GM19372 (cell line): ENCODE data around the gene DENND1A.
"Not testable (repeated sequence)": the region's sequence is repeated elsewhere in the genome, so short reads cannot be mapped to it uniquely, and the experiment has no call there.

Experiments used
- ATAC-seq: cut with Tn5 transposase; IDR thresholded peaks from one replicate; pipeline ENCODE4 v1.9.1; 2021; ENCODE audit warnings: mild to moderate bottlenecking, low read depth, moderate library complexity; ENCODE audit not compliant: unreplicated experiment

DENND1A gene

GRCh38 chr9:123925161-123925560 is 4.8 kb downstream of the DENND1A start:
- no peak for ATAC-seq

DNA sequence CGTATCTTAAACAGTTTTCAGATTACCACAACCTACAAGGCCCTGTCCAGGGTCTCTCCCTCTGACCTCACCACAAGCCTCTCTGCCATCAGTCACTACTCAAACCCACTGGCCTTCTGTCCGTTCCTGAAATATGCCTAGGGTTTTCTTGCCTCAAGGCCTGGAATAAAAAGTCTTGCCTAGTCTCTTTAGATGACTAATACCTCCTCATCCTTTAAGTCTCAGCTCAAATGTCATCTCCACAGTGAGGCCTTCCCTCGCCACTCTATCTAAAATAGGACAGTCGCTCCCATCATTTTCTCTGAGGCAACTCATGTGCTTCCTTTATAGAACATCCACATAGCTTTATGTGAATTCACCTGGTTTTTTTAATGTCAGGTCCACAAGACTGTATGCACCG is 5.2 kb downstream of the DENND1A start:
- ATAC-seq = no peak

GRCh38 chr9:123923884-123924283 is 6.0 kb downstream of the DENND1A start:
- no peak for ATAC-seq

DNA sequence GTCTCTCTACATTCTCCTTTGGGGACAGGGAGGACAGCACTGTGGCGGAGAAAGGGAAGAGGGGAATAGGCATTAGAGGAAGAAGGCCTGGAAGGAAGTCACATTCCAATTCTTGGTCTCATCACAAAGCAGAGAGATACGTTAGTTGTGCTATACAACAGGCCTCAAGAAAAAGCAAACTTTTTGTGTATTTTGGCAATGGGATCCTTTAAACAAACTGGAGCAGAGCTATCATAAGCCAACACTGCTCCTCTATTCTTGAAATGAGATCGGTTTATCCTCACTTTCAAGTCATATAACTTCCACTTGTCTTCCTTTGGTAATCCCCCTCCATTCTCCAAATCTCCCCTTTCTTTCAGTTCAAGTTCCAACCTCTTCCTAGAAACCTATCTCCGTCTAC is 6.5 kb downstream of the DENND1A start:
- ATAC-seq = no peak

DNA sequence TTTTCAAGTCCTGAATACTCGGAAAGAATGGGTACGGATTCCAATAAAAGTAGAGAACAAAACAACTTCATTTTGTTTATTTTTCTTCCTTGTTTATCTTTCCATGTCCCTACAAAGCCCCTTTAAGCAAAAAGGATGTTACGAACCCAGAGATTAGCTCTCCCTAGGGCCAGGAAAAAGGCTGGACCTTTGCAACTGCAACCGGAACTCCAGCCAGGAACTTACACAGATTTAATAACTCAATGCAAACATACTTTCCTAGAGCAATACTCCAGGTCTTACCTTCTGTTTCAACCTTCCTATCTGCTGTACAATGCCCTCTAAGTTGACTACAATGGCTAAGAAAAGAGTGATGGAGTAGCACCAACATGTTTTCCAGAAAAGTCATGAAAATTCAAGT is 7.0 kb downstream of the DENND1A start:
- no peak for ATAC-seq

DNA sequence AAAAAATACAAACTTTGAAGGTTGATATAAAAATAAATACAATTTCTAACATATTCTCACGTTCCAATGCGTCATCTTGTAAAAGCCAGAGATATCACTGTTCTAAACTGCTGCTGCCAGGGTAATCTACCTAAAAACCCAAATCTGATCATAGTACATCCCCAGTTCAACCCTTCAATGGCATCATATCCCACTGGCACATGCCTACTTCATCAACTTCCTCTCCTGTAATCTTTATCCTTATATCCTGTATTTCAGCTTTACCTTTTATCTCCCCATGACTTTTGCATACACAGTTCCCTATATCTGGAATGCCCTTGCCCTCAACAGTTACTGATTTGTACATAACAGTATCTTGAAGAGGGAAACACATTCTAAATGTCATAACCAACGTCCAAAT is 7.5 kb downstream of the DENND1A start:
- no peak for ATAC-seq

DNA sequence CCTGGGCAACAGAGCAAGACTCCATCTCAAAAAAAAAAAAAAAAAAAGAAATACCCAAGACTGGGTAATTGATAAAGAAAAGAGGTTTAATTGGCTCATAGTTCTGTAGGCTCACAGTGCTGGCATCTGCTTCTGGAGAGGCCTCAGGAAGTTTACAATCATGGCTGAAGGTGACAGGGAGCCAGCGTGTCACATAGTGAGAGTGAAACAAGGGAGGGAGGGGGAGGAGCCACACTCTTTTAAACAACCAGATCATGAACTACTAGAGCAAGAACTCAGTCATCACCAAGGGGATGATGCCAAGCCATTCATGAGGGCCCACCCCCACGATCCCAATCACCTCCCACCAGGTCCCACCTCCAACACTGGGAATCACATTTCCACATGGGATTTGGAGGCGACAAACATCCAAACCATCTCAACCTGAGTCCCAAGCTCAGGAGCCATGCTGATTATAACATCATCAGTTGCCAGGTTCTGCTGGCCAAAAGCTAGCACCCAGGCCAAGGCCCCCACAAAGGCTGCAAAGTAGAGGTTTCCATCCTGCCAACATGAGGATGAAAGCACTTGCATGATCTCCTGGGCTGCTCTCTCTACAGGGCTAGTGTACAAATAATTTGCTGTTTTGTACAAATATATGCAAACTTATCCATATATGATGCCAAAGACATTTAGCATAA is 15.3 kb downstream of the DENND1A start:
- no peak for ATAC-seq

DNA sequence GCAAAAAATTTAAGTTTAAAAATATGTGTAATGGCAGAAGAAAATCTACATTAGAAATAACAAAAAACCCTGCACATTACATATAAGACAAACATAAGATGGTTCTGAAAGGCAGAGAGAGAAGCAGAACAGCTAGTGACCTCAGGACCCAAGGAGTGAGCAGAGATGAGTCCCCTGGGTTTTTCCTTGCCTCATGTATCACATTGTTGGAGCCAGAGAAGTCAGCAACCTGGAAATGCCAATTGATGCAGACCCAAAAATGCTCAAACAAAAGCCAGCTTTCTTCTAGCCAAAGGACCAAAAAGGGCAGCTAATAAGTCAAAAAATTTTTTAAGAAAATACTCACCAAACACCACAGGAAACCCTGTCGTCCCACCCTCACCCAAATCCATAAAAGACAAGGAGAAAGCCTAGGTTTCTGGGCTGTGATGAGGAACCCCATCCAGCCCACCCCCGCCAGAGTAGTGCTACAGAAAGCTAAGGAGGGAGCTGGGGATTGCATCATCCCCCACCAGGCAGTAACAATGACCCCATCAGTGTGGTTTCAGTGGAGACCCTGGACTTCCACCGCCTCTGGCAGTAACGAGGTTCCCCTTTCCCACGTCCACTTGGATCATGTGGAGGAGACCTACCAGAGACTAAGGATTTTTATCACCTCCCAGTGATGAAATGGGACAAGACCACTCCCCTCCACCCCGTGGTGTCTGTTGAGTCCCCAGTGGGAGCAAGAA is 17.6 kb downstream of the DENND1A start:
- ATAC-seq = no peak

DNA sequence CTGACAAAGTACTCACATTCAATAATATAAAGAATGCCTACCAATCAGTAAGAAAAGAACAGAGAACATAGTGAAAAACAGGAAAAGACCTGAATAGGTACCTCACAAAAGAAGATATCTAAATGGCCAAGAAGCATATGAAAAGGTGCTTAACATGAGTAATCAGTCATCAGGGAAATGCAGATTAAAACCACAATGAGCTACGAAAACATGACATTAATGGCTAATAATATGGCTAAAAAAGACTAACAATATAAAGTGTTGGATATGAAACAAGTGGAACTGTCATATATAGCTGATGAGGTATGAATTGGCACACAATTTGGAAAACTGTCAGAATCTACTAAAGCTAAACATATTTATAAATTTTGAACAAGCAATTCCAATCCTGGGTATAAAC is 18.9 kb downstream of the DENND1A start:
- no peak for ATAC-seq

GRCh38 chr9:123909192-123909591 is 20.7 kb downstream of the DENND1A start:
- ATAC-seq = not testable (repeated sequence)

- not testable (repeated sequence) for ATAC-seq
Observed at GRCh38 chr9:123903550-123903949, 26.4 kb downstream of the DENND1A start.

GRCh38 chr9:123894822-123895221 is 35.1 kb downstream of the DENND1A start:
- ATAC-seq = no peak

GRCh38 chr9:123893831-123894460 is 36.0 kb downstream of the DENND1A start:
- ATAC-seq = no peak

DNA sequence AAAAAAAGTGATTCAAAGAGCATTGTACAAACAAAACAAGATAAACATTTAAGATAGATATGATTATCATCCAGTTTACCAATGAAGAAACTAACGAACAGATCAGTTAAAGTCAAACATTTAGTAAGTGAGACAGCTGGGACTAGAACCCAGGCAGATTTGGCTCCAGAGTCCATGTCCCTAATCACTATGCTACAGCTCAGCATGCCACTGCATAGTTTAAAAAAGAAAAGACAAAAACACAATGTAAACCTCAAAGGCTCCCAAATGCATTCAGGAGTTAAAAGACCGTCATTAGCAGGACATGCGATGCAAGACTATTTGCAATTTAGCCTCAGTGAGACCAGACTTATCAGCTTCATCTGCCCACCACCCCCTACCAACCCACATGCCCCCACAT is 36.8 kb downstream of the DENND1A start:
- no peak for ATAC-seq

DNA sequence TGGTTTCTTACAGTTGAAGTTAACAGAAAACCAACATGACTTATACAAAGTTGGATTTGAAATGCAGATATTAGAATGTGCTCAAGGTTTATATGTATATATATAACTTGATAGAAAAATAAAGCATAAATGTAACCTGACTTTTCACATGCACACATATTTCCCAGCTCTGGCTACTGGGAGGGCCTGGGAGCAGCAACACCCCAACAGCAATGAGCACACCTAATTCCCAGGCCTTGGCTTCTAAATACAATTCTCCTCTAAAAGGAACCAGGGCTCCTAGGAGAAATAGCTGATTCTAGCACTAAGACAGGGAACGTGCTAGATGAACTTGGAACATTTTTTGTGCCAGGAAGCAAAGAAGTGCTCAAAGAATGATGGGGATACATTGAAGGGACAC is 42.1 kb downstream of the DENND1A start:
- no peak for ATAC-seq

GRCh38 chr9:123885834-123886233 is 44.1 kb downstream of the DENND1A start:
- ATAC-seq = not testable (repeated sequence)

DNA sequence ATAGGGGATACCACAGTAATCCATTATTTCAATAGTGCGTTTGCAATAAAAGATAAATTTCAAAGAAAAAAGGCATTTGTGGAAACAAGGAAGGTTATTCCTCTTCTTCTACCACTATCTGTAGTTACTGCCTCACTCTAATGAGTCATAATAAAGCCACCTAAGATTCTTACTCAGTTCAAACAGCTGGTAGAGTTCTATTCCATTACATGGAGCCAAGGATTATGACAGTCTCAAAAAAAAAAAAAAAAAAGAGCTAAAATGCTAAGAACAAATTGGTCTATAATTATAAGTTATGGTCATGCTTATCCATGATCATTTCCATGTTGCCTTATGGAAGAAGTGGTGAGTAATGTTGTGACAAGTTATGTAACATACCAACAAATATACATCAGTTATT is 46.3 kb downstream of the DENND1A start:
- no peak for ATAC-seq

DNA sequence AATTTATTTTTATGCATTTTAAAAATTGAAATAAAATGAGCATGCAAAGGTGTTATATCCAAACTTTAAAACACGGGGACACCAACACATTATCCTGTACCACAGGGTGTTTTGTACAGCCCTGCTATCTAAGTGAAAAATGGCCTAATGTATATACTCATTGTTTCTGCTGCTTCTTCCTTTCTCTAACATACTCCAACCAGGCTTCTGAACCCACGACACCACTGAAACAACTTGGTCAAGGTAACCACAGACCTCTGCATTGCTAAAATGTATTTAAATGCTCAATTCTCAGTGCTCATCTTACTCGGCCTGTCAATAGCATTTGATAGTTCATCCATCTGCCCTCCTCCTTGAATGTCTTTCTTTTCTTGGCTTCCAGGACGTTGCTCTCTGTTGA is 48.3 kb downstream of the DENND1A start:
- no peak for ATAC-seq

GRCh38 chr9:123880420-123880819 is 49.5 kb downstream of the DENND1A start:
- ATAC-seq = no peak

GRCh38 chr9:123876750-123877149 is 53.2 kb downstream of the DENND1A start:
- ATAC-seq = no peak

DNA sequence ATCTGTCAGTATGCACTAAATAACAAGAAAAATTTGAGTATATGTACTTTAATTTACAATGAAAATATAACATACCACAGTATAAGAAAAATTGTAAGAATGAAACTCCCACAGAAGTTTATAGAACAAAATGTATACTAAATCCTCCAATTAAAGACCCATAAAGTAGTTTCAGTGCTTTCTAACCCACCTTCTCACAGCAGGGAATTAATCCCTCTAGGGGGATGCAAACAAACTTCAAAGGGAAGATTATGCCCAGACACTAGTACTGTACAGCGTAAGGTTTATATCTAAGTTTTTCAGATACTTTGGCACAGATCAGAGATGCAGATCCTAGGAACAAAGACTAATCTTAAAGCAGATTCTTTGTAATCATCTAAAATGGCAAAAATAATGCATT is 57.2 kb downstream of the DENND1A start:
- ATAC-seq = no peak

DNA sequence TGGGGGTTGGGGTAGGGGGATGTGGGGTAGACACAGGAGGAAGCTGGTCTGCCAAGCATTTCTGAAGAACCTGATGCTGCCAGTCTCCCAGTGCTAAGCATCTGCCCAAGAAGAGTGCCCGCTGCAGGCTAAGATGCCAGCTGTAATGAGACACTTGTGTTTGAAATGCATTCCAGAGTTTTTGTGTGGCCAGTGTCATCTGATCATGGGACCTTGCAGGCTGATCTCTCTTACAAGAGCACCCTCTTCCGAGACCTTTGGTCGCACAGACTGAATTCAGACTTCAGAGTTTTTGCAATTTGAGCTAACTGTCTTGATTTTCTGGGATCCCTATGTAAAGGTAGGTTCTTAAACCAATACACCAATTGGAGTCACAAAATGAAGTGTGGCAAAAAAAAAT is 58.1 kb downstream of the DENND1A start:
- no peak for ATAC-seq
